ENCODE measurements around the gene RUSC1.

- TF ChIP-seq CTCF (conservative IDR thresholded peaks at IDR 0.05) (no peak), ZFX (IDR thresholded peaks at IDR 0.05) (no peak)
Measured at GRCh38 chr1:155287987-155288543, 32.6 kb upstream of the RUSC1 start.
